Measurements from ENCODE around the gene OR11A1. TPM values are rescaled to one million over a fixed set of nuclear protein-coding genes. Genes with fewer than 3 reads are reported as not detected.

OR11A1 gene
- total RNA-seq, 6 experiments from 2014 or later = not detected

DNA sequence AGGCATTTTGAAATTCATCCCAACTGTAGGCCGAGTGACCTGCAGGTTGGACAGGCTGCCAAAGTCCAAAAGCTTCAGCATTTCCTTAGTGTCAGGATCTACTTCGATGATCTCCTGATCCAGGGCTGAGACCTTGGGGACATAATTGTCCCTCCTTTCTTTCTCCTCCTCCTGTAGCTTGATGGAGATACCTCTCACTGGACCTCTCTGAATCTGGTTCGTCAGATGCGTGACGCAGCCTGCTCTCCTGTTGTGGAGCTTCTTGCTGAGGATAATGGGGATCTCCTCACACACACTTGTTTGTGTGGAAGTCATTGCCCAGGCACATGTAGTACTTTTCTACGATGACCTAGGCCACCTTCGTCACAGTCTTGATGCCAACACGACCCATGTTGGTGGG, 32.4 kb upstream of the OR11A1 start:
- no peaks in the 10 kb centered on the region for H3K4me1 Mint-ChIP-seq (ENCODE audit: low read depth)
- no peaks in the 10 kb centered on the region for H3K36me3 Mint-ChIP-seq (ENCODE audit: low read depth)
- peaks cover 22% of the 10 kb centered on the region for H3K9me3 Mint-ChIP-seq
- TF ChIP-seq, protein P1, sequence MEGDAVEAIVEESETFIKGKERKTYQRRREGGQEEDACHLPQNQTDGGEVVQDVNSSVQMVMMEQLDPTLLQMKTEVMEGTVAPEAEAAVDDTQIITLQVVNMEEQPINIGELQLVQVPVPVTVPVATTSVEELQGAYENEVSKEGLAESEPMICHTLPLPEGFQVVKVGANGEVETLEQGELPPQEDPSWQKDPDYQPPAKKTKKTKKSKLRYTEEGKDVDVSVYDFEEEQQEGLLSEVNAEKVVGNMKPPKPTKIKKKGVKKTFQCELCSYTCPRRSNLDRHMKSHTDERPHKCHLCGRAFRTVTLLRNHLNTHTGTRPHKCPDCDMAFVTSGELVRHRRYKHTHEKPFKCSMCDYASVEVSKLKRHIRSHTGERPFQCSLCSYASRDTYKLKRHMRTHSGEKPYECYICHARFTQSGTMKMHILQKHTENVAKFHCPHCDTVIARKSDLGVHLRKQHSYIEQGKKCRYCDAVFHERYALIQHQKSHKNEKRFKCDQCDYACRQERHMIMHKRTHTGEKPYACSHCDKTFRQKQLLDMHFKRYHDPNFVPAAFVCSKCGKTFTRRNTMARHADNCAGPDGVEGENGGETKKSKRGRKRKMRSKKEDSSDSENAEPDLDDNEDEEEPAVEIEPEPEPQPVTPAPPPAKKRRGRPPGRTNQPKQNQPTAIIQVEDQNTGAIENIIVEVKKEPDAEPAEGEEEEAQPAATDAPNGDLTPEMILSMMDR (IDR thresholded peaks at IDR 0.05) = no peak
- H3K4me3 Mint-ChIP-seq = no peak overlapping the region
- no peak for DNase-seq
- no peak overlapping the region for H3K27ac Mint-ChIP-seq
- H3K27me3 Mint-ChIP-seq (ENCODE audit: insufficient read depth) = no peaks in the 10 kb centered on the region; the same call in 1 of the 2 replicates

DNA sequence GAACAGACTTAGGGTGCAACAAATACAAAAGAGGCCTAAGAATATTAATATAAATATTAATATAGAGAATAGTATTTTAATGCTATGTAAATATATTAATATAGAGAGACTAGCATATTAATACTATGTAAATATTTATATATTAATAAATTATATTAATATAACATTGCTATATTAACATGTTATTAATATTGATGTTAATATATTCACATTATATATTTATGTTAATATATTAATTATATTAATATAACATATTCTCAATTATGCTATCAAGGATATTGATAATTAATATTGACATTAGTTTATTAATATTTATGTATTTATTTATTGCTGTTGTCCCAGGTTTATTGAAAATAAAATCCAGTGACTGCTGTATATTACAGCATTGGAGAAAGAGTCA, 32.0 kb upstream of the OR11A1 start:
- H3K9me3 Mint-ChIP-seq = peaks cover 22% of the 10 kb centered on the region
- no peak overlapping the region for H3K4me3 Mint-ChIP-seq
- no peak for DNase-seq
- H3K4me1 Mint-ChIP-seq (ENCODE audit: low read depth) = no peaks in the 10 kb centered on the region
- TF ChIP-seq, protein P1 (IDR thresholded peaks at IDR 0.05) = no peak
- H3K27ac Mint-ChIP-seq = no peak overlapping the region
- no peaks in the 10 kb centered on the region; the same call in 1 of the 2 replicates for H3K27me3 Mint-ChIP-seq (ENCODE audit: insufficient read depth)
- H3K36me3 Mint-ChIP-seq (ENCODE audit: low read depth) = no peaks in the 10 kb centered on the region

DNA sequence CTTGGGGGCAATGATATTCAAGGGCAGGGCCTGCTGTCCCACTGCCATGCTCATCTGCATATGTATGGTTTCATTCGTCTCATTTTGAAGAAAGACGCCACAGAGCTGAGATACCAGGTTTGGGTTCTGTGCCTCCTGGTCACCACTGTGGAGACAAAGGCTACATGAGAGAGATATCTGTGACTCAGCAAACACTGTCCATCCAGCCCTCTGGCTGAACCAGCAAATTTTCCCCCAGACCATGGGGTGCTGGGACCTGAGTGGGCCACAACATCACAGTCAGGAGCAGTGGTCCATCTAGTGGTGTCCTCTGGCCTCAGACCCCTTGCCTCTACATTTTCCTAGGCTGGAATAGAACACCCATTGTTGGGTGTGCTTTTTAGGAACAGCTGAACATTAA, 30.8 kb upstream of the OR11A1 start, which contains the start of gene MAS1L:
MAS1L (minus strand) TSS at position 297 of the 400 bp plus-strand sequence; CDS start at position 243, 54 bp downstream.
- TF ChIP-seq, protein P1 (IDR thresholded peaks at IDR 0.05) = no peak
- Mint-ChIP-seq H3K27me3 (ENCODE audit: insufficient read depth) (no peaks in the 10 kb centered on the region; the same call in 1 of the 2 replicates), H3K4me1 (ENCODE audit: low read depth) (no peaks in the 10 kb centered on the region), H3K4me3 (no peak within 1 kb of the TSS), H3K27ac (no peak within 1 kb of the TSS), H3K9me3 (peaks cover 30% of the 10 kb centered on the region), H3K36me3 (ENCODE audit: low read depth) (no peaks in the 10 kb centered on the region)
- DNase-seq = no peak

DNA sequence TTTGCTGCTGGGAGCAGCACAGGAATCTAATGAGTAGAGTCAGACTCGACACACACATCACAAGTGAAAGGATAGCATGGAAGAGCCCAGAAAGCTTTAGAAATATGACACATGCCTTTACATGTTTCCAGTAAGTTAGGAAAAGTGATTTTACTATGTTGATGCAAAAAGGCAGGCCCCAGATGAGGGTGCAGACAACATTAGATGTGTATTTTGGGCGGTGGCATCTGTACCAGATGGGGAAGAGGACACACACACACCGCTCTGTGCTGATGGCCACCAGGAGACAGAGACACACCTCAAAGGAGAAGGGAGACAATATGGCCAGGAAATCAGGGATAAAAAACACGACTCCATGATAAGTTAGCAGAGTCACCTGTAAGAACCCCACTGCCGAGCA, 30.3 kb upstream of the OR11A1 start:
- no peak for DNase-seq
- no peaks in the 10 kb centered on the region for H3K36me3 Mint-ChIP-seq (ENCODE audit: low read depth)

DNA sequence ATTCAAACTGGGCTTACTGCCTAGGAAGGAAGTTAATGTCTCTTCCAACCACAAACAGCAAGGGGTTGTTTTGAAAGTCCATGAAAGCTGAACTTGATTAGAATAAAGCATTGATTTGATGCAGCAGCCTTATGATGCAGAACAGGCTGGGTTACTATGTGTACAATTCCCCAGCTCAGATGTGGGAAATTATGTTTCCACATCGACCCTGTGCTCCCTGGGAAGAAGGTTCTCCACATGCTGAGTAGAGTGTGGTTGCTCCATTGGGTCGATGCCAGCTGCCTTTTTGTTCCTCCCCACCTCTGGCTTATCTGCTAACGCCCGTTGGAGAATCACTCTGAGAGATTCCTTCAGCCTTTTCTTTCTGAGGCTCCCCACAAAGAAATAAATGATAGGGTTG, 29.7 kb upstream of the OR11A1 start:
- TF ChIP-seq, protein P1 (IDR thresholded peaks at IDR 0.05) = no peak
- Mint-ChIP-seq H3K27ac (no peak overlapping the region), H3K27me3 (ENCODE audit: insufficient read depth) (no peaks in the 10 kb centered on the region; the same call in 1 of the 2 replicates), H3K4me3 (no peak overlapping the region), H3K9me3 (peaks cover 39% of the 10 kb centered on the region), H3K4me1 (ENCODE audit: low read depth) (no peaks in the 10 kb centered on the region), H3K36me3 (ENCODE audit: low read depth) (no peaks in the 10 kb centered on the region)
- DNase-seq = no peak

More for the DNA sequence above, 30.3 kb upstream of the OR11A1 start:
- TF ChIP-seq, protein P1 (IDR thresholded peaks at IDR 0.05) = no peak
- Mint-ChIP-seq H3K27me3 (ENCODE audit: insufficient read depth) (no peaks in the 10 kb centered on the region; the same call in 1 of the 2 replicates), H3K27ac (no peak overlapping the region), H3K9me3 (peaks cover 35% of the 10 kb centered on the region), H3K4me1 (ENCODE audit: low read depth) (no peaks in the 10 kb centered on the region), H3K4me3 (no peak overlapping the region)

DNA sequence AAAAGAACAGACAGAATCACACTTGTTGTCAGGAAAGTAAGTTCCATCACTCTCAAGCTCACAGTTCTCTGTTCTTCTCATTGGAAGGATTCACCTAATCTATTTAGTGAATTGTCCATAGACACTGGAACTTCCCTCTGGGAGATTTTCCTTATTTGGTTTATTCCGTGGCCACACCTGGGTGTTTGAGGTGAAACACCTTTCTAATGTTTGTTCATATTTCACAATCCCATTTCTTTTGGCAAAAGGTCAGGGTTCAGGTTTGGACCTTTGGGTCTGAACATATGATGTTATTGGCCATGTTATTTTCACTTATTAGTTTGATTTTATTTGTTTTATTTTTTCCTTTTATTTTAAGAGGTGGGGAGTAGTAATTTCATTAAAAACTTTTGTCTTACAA, 26.9 kb upstream of the OR11A1 start:
- H3K27ac Mint-ChIP-seq = no peak overlapping the region
- no peaks in the 10 kb centered on the region for H3K36me3 Mint-ChIP-seq (ENCODE audit: low read depth)
- no peaks in the 10 kb centered on the region for H3K4me1 Mint-ChIP-seq (ENCODE audit: low read depth)
- no peaks in the 10 kb centered on the region; the same call in 1 of the 2 replicates for H3K27me3 Mint-ChIP-seq (ENCODE audit: insufficient read depth)
- no peak overlapping the region for H3K4me3 Mint-ChIP-seq
- TF ChIP-seq, protein P1 (IDR thresholded peaks at IDR 0.05) = no peak
- no peak for DNase-seq
- peaks cover 44% of the 10 kb centered on the region for H3K9me3 Mint-ChIP-seq

All from HFFc6 (cell line).